MCF 10A (cell line): ENCODE measurements around the gene MAML2. TPM values are rescaled to one million over a fixed set of nuclear protein-coding genes. Genes with fewer than 3 reads are reported as not detected.
A peak's percentile ranks its signal among the peaks of the same experiment; 100 is the strongest.

Experiments used
- BruUV-seq: library from RNA; stranded (reverse); fragments of 400-500 nt; replicated peaks from 2 replicates; lab custom pipeline; 2021; lab: Mats Ljungman, UMichigan
- CTCF ChIA-PET: fragments of 300-600 bp; sonication (Branson Sonifier 250); formaldehyde crosslinking; extraction: SDS; loops from one replicate; lab custom pipeline; 2021; ENCODE audit warnings: antibody characterized with exemption, inconsistent platforms; lab: Yijun Ruan, JAX
- POLR2A ChIA-PET: fragments of 300-600, 350-650 bp; sonication (Branson Sonifier 250); formaldehyde crosslinking; extraction: SDS; loops from one replicate; lab custom pipeline; 2020; ENCODE audit warnings: antibody characterized with exemption, inconsistent platforms; lab: Yijun Ruan, JAX
- DNase-seq: peaks from one replicate; pipeline ENCODE4 v3.0.0-alpha.2; 2018; ENCODE audit not compliant: unreplicated experiment
- H3K27ac Mint-ChIP-seq: one replicate; pipeline ENCODE4 v1.8.0; 2022; ENCODE audit warnings: mild to moderate bottlenecking, low read depth, mixed read lengths; ENCODE audit not compliant: unreplicated experiment
- H3K27me3 Mint-ChIP-seq: one replicate; pipeline ENCODE4 v1.8.0; 2022; ENCODE audit warnings: mixed read lengths; ENCODE audit not compliant: insufficient read depth, unreplicated experiment
- H3K36me3 Mint-ChIP-seq: one replicate; pipeline ENCODE4 v1.8.0; 2022; ENCODE audit warnings: mild to moderate bottlenecking, moderate library complexity, mixed read lengths; ENCODE audit not compliant: insufficient read depth, unreplicated experiment
- H3K4me1 Mint-ChIP-seq: one replicate; pipeline ENCODE4 v1.8.0; 2022; ENCODE audit warnings: mixed read lengths; ENCODE audit not compliant: insufficient read depth, unreplicated experiment
- H3K4me3 Mint-ChIP-seq: one replicate; pipeline ENCODE4 v1.8.0; 2022; ENCODE audit warnings: mild to moderate bottlenecking, moderate library complexity, mixed read lengths; ENCODE audit not compliant: unreplicated experiment
- H3K9me3 Mint-ChIP-seq: one replicate; pipeline ENCODE4 v1.8.0; 2022; ENCODE audit warnings: mixed read lengths; ENCODE audit not compliant: unreplicated experiment
- CTCF ChIP-seq: fragments of 200-600 bp; IDR thresholded peaks from one replicate; pipeline ENCODE4 v1.8.0; 2022; ENCODE audit warnings: antibody characterized with exemption, mild to moderate bottlenecking; ENCODE audit not compliant: unreplicated experiment
- intact Hi-C: fragments of 100-400 bp; cut with micrococcal nuclease; formaldehyde crosslinking; loops from 2 replicates; pipeline ENCODE4 v1.14.1; 2022
- total RNA-seq: library from RNA; stranded (reverse); gene quantifications from 2 replicates; pipeline ENCODE4 v1.2.3, GENCODE V29; 2022

The MAML2 gene
- total RNA-seq, 1 experiment from 2014 or later = 8.6 TPM

GRCh38 chr11:96056576-96056975 lies 286.4 kb downstream of the MAML2 start:
- BruUV-seq = no TSS peak
- Mint-ChIP-seq H3K27ac (peak overlapping the region; percentile 55), H3K36me3 (no peaks in the 10 kb centered on the region), H3K9me3 (no peaks in the 10 kb centered on the region), H3K4me1 (peaks cover 13% of the 10 kb centered on the region), H3K27me3 (no peaks in the 10 kb centered on the region), H3K4me3 (no peak overlapping the region)
- ChIA-PET CTCF (interaction anchor here (0.9 to 9.5 kb wide), 15 partner anchors 10 to 337 kb away, joined by 3 to 200 read pairs (median 10); partner anchors contain the start of genes CCDC82, JRKL and MAML2), POLR2A (interaction anchor here (0.7 to 3.5 kb wide), 4 partner anchors 65 to 286 kb away, joined by 3 to 40 read pairs (median 6); partner anchors contain the start of gene MAML2)
- intact Hi-C loops = loop anchor here (5.0 kb wide), 3 partner anchors 129 to 209 kb away; no protein-coding TSS in a partner anchor
- DNase-seq = no peak
- TF ChIP-seq CTCF = no peak

- TF ChIP-seq CTCF = no peak
- Mint-ChIP-seq H3K36me3 (no peaks in the 10 kb centered on the region), H3K27me3 (no peaks in the 10 kb centered on the region), H3K27ac (peak overlapping the region; percentile 61), H3K4me1 (peaks cover 13% of the 10 kb centered on the region), H3K9me3 (no peaks in the 10 kb centered on the region), H3K4me3 (no peak overlapping the region)
- CTCF ChIA-PET = interaction anchor here (0.5 to 9.5 kb wide), 57 partner anchors 7 to 370 kb away, joined by 3 to 200 read pairs (median 4); partner anchors contain the start of genes CCDC82, JRKL and MAML2
- intact Hi-C loops = loop anchor here (1.0 to 5.0 kb wide), 6 partner anchors 129 to 337 kb away; partner anchors contain the start of gene MAML2
- POLR2A ChIA-PET = interaction anchor here (0.6 to 3.5 kb wide), 12 partner anchors 62 to 338 kb away, joined by 3 to 40 read pairs (median 4); partner anchors contain the start of gene MAML2
- DNase-seq = peak; percentile 53
- BruUV-seq = no TSS peak
Observed at GRCh38 chr11:96055706-96056387, 287.1 kb downstream of the MAML2 start.

- ChIA-PET POLR2A (interaction anchor here (0.6 to 3.5 kb wide), 13 partner anchors 63 to 339 kb away, joined by 3 to 40 read pairs (median 4); partner anchors contain the start of gene MAML2), CTCF (interaction anchor here (0.5 to 9.5 kb wide), 58 partner anchors 8 to 370 kb away, joined by 3 to 200 read pairs (median 4); partner anchors contain the start of genes CCDC82, JRKL and MAML2)
- H3K36me3 Mint-ChIP-seq = no peaks in the 10 kb centered on the region
- no peak overlapping the region for H3K4me3 Mint-ChIP-seq
- TF ChIP-seq CTCF = peak; percentile 47
- DNase-seq = peak; percentile 49
- no TSS peak for BruUV-seq
- H3K27me3 Mint-ChIP-seq = no peaks in the 10 kb centered on the region
- intact Hi-C loops = loop anchor here (1.0 to 5.0 kb wide), 6 partner anchors 128 to 338 kb away; partner anchors contain the start of gene MAML2
- H3K27ac Mint-ChIP-seq = peak overlapping the region; percentile 61
- H3K4me1 Mint-ChIP-seq = peaks cover 13% of the 10 kb centered on the region
- no peaks in the 10 kb centered on the region for H3K9me3 Mint-ChIP-seq
Observed at GRCh38 chr11:96054870-96055705, 287.9 kb downstream of the MAML2 start.
